AG04450 (cell line): Measurements from ENCODE around the gene CDK6. TPM values are rescaled to one million over a fixed set of nuclear protein-coding genes. Genes with fewer than 3 reads are reported as not detected.

Experiments
- CTCF ChIA-PET: fragments of 300-600, 350-600 bp; formaldehyde crosslinking; extraction: SDS; loops from one replicate; lab custom pipeline; 2022; ENCODE audit warnings: antibody characterized with exemption, inconsistent platforms; lab: Charles Lee
- POLR2A ChIA-PET: fragments of 350-600 bp; formaldehyde crosslinking; extraction: SDS; loops from one replicate; lab custom pipeline; 2021; ENCODE audit warnings: antibody characterized with exemption, inconsistent platforms; lab: Yijun Ruan, JAX
- DNase-seq: peaks from one replicate; pipeline ENCODE4 v3.0.0-alpha.2; 2011; ENCODE audit warnings: low read depth, low spot score
- H3K27ac ChIP-seq: one replicate; pipeline ENCODE4 v1.5.1; 2012; ENCODE audit warnings: low read depth, low read length, control low read depth
- H3K27me3 ChIP-seq: one replicate; pipeline ENCODE4 v1.6.0; 2012; ENCODE audit warnings: low read length; ENCODE audit not compliant: control insufficient read depth, insufficient read depth
- H3K4me3 ChIP-seq: 2 replicates; pipeline ENCODE4 v1.5.1; 2011; ENCODE audit warnings: mild to moderate bottlenecking, low read depth, low read length, control low read depth
- H3K9me3 ChIP-seq: 2 replicates; pipeline ENCODE4 v1.5.1; 2012; ENCODE audit warnings: low read length; ENCODE audit not compliant: control insufficient read depth, insufficient read depth
- CTCF ChIP-seq: IDR thresholded peaks from 2 replicates; pipeline ENCODE4 v1.5.1; 2011; ENCODE audit warnings: low read depth, low read length, control low read depth, inconsistent platforms
- polyA plus RNA-seq: library from polyadenylated mRNA; depleted of rRNA; stranded (reverse); fragments of >200 nt; gene quantifications from 2 replicates; pipeline ENCODE4 v1.2.3, GENCODE V29; 2011

CDK6 gene
- polyA plus RNA-seq, 1 experiment = 40.6 TPM

- Histone ChIP-seq H3K9me3 (no peaks in the 10 kb centered on the region), H3K4me3 (no peak overlapping the region), H3K27ac (no peak overlapping the region), H3K27me3 (no peaks in the 10 kb centered on the region)
- TF ChIP-seq CTCF = no peak
- CTCF ChIA-PET = no interaction called here
- POLR2A ChIA-PET = no interaction called here
- no peak for DNase-seq
Observed at GRCh38 chr7:92848851-92849250, 12.5 kb upstream of the CDK6 start.

- DNase-seq = no peak
- Histone ChIP-seq H3K27me3 (no peaks in the 10 kb centered on the region), H3K4me3 (no peak overlapping the region), H3K9me3 (no peaks in the 10 kb centered on the region), H3K27ac (no peak overlapping the region)
- ChIA-PET CTCF (no interaction called here), POLR2A (no interaction called here)
- no peak for TF ChIP-seq CTCF
Observed at GRCh38 chr7:92848441-92848840, 12.1 kb upstream of the CDK6 start.

GRCh38 chr7:92847305-92847704, 10.9 kb upstream of the CDK6 start:
- H3K27ac ChIP-seq = no peak overlapping the region
- POLR2A ChIA-PET = no interaction called here
- TF ChIP-seq CTCF = no peak
- CTCF ChIA-PET = no interaction called here
- no peak overlapping the region for H3K4me3 ChIP-seq
- DNase-seq = no peak
- H3K9me3 ChIP-seq = no peaks in the 10 kb centered on the region
- no peaks in the 10 kb centered on the region for H3K27me3 ChIP-seq

- no peak for DNase-seq
- ChIA-PET CTCF (no interaction called here), POLR2A (no interaction called here)
- Histone ChIP-seq H3K27me3 (no peaks in the 10 kb centered on the region), H3K4me3 (no peak overlapping the region), H3K9me3 (no peaks in the 10 kb centered on the region), H3K27ac (no peak overlapping the region)
- TF ChIP-seq CTCF = no peak
Observed at GRCh38 chr7:92845736-92846135, 9.4 kb upstream of the CDK6 start.

- H3K9me3 ChIP-seq = no peaks in the 10 kb centered on the region
- ChIA-PET POLR2A (no interaction called here), CTCF (no interaction called here)
- H3K27ac ChIP-seq = no peak overlapping the region
- no peak for DNase-seq
- H3K4me3 ChIP-seq = no peak overlapping the region
- no peaks in the 10 kb centered on the region for H3K27me3 ChIP-seq
- no peak for TF ChIP-seq CTCF
Observed at GRCh38 chr7:92843781-92844180, 7.4 kb upstream of the CDK6 start.
